Small intestine (tissue), 7 donors: Measurements from ENCODE around the gene ATXN2. TPM values are rescaled to one million over a fixed set of nuclear protein-coding genes. Genes with fewer than 3 reads are reported as not detected.
A peak's percentile ranks its signal among the peaks of the same experiment; 100 is the strongest.
"Not testable (repeated sequence)": the region's sequence is repeated elsewhere in the genome, so short reads cannot be mapped to it uniquely, and the experiment has no call there.

Experiments
- DNase-seq, 2 donors: peaks; one replicate each; pipeline versions ENCODE4 v3.0.0 to v3.0.0-alpha.2; 2013
- FAIRE-seq: peaks from 2 replicates; lab custom pipeline; 2012; peaks lifted over from hg19 to GRCh38; lab: Jason Lieb, UNC
- H3K27ac ChIP-seq, 3 donors: one replicate each; pipeline ENCODE4 v1.5.1; 2013; ENCODE audit warnings: low read length in 2 of 3, mild to moderate bottlenecking in 2 of 3, control low read depth in 1 of 3, inconsistent platforms in 1 of 3, low read depth in 1 of 3, moderate library complexity in 1 of 3
- H3K27me3 ChIP-seq, 3 donors: one replicate each; pipeline ENCODE4 v1.6.1; 2013; ENCODE audit warnings: low read length in 3 of 3, inconsistent platforms in 1 of 3; ENCODE audit not compliant: control insufficient read depth in 3 of 3, insufficient read depth in 3 of 3
- H3K36me3 ChIP-seq, 3 donors: one replicate each; pipeline ENCODE4 v1.6.1; 2013; ENCODE audit warnings: low read length in 3 of 3, inconsistent platforms in 1 of 3, low read depth in 1 of 3, mild to moderate bottlenecking in 1 of 3, moderate library complexity in 1 of 3; ENCODE audit not compliant: control insufficient read depth in 3 of 3, insufficient read depth in 2 of 3
- H3K4me1 ChIP-seq, 3 donors: one replicate each; pipeline ENCODE4 v1.6.1; 2013; ENCODE audit warnings: low read length in 2 of 3, inconsistent platforms in 1 of 3, low read depth in 1 of 3, mild to moderate bottlenecking in 1 of 3, moderate library complexity in 1 of 3; ENCODE audit not compliant: control insufficient read depth in 3 of 3, insufficient read depth in 2 of 3
- H3K4me3 ChIP-seq, 3 donors: one replicate each; pipeline ENCODE4 v1.5.1; 2013; ENCODE audit warnings: low read length in 3 of 3, control low read depth in 1 of 3, inconsistent platforms in 1 of 3, low read depth in 1 of 3, mild to moderate bottlenecking in 1 of 3, moderate library complexity in 1 of 3
- H3K9me3 ChIP-seq, 2 donors: one replicate each; pipeline ENCODE4 v1.6.1; 2013; ENCODE audit warnings: low read depth in 1 of 2, low read length in 1 of 2; ENCODE audit not compliant: control insufficient read depth in 2 of 2, insufficient read depth in 1 of 2
- WGBS, 3 donors: extraction: QIAGEN DNeasy Blood & Tissue Kit; methylation state at CpG; one replicate each; pipeline ENCODE4 v1.1.7; 2013; 5-methylcytosine and 5-hydroxymethylcytosine counted together
- polyA plus RNA-seq, 4 donors: library from polyadenylated mRNA; stranded (reverse) in 3 of 4; unstranded in 1 of 4; fragments of 200-250 nt in 3 of 4; fragments of 120-200 nt in 1 of 4; gene quantifications; one replicate each; pipeline versions ENCODE4 v1.2.1 to v1.2.3, GENCODE V29; 2013
- donor health status: healthy with polysubstance abuse.
- donor health status: control.
- donor health status: control.
- donor health status: Bipolar disorder and iron deficiency.
- donor health status: healthy.

Gene ATXN2
- polyA plus RNA-seq, 4 donors: 8.6 to 41.9 (median 14.7) TPM

DNA sequence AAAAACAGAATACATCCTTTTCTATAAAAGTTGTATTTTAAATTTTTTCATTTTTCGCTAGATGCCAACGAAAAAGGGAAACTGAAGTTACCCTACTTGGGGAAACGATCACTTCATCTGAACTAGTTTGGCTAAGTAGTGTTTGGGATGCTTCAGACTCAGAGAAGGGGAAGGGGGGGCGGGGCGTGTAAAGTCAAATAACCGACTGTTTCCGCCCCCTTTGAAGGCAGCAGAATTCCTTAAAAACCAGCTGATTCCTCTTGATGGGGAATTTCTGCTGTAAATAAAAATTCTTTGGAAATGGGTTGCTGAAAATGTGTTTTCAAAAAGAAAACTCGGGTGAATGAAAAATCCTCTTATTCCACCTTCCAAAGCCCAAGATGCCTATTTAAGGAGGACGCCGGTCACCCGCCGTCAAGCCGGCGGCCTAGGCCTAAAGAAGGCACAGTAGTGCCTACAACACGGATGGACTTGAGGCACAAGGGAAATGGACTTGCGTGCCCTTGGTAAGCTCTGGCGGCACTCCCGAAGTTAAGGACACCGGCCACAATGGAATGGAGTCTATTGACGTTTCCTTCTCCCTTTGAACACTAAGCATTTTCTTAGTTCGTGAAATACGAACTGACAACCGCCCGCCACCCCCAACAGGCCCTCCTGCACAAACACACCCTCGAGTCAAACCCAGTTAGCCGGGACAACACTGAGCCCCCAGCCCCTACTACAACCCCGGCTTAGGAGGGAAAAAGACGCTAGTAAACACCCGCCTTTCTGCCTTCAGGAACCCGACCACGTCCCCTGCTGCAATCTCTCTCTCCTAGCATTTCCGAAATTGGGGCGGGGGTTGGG, 1.9 kb downstream of the ATXN2 start:
- 3 to 6% (median 6%) methylated on average over 30 to 33 of the region's 33 CpGs for WGBS, 3 donors
- peak overlapping the region; percentile 86 to 97 (median 86) for H3K27ac ChIP-seq
- FAIRE-seq (no peak), DNase-seq (peak; percentile 69 to 80)
- H3K36me3 ChIP-seq: no peaks in the 10 kb centered on the region
- no peaks in the 10 kb centered on the region for H3K9me3 ChIP-seq
- no peaks in the 10 kb centered on the region for H3K27me3 ChIP-seq
- H3K4me3 ChIP-seq: peak overlapping the region; percentile 97 to 99 (median 98)
- peaks cover 0 to 4% (median 2%) of the 10 kb centered on the region in 3 donors for H3K4me1 ChIP-seq

DNA sequence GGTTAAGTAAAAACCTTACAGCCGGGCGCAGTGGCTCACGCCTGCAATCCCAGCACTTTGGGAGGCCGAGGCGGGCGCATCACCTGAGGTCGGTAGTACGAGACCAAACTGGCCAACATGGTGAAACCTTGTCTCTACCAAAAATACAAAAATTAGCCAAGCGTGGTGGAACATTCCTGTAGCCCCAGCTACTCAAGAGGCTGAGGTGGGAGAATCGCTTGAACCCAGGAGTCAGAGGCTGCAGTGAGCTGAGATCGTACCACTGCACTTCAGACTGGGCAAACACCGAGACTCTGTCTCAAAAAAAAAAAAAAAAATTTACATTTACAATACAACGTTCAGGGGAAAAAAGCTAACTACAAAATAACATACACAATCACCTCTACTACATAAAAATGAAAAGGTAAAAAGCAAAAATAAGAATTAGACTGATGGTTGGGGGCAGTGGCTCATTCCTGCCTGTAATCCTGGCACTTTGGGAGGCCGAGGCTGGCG, 3.7 kb downstream of the ATXN2 start:
- not testable (repeated sequence) for H3K27me3 ChIP-seq, H3K36me3 ChIP-seq, FAIRE-seq, DNase-seq, H3K4me1 ChIP-seq, H3K4me3 ChIP-seq, H3K9me3 ChIP-seq, H3K27ac ChIP-seq
- 76 to 84% (median 79%) methylated on average over 15 of the region's 15 CpGs for WGBS, 3 donors

DNA sequence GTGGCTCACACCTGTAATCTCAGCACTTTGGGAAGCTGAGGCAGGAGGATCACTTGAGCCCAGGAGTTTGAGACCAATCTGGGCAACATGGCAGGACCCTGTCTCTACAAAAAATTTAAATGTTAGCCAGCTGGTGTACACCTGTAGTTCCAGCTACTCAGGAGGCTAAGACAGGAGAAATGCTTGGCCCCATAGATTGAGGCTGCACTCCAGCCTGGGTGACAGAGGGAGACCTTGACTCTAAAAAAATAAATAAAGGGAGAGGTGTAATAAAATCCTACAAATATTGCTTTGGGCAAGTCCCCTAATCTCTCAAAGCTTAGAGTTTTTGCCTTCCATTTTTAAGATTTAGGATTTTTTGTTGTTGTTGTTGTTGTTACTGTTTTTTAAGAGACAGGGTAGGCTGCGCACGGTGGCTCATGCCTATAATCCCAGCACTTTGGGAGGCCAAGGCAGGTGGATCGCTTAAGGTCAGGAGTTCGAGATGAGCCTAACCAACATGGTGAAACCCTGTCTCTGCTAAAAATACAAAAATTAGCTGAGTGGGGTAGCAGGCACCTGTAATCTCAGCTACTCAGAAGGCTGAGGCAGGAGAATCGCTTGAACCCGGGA, 7.6 kb downstream of the ATXN2 start:
- not testable (repeated sequence) for H3K4me3 ChIP-seq, H3K4me1 ChIP-seq, H3K9me3 ChIP-seq, DNase-seq, H3K27ac ChIP-seq, FAIRE-seq, H3K27me3 ChIP-seq
- H3K36me3 ChIP-seq: peaks cover 0 to 16% (median 0%) of the 10 kb centered on the region in 3 donors
- WGBS, 3 donors: 83 to 92% (median 90%) methylated on average over 6 of the region's 6 CpGs

DNA sequence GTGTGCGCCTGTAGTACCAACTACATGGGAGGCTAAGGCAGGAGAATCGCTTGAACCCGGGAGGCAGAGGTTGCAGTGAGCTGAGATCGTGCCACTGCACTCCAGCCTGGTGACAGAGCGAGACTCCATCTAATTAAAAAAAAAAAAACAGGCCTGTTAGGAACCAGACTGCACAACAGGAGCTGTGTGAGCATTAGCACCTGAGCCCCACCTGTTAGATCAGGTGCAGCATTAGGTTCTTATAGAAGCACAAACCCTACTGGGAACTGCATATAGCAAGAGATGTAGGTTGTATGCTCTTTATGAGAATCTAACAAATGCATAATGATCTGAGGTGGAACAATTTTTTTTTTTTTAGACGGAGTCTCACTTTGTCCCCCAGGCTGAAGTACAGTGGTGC, 8.6 kb downstream of the ATXN2 start:
- Histone ChIP-seq H3K4me1 (peaks cover 0 to 2% (median 0%) of the 10 kb centered on the region in 3 donors), H3K36me3 (peaks cover 0 to 16% (median 0%) of the 10 kb centered on the region in 3 donors), H3K9me3 (no peaks in the 10 kb centered on the region), H3K27me3 (no peaks in the 10 kb centered on the region), H3K4me3 (no peak overlapping the region), H3K27ac (no peak overlapping the region)
- FAIRE-seq: no peak
- DNase-seq: no peak
- WGBS, 3 donors: 78 to 84% (median 83%) methylated on average over 6 of the region's 6 CpGs

DNA sequence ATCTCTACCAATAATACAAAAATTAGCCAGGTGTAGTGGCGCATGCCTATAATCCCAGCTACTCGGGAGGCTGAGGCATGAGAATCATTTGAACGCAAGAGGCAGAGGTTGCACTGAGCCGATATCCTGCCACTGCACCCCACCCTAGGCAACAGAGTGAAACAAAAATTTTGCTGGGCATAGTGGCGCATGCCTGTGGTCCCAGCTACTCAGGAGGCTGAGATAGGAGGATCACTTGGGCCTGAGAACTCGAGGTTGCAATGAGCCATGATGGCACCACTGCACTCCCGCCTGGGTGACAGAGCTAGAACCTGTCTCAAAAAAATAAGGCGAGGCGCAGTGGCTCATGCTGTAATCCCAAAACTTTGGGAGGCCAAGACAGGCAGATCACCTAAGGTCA, 9.5 kb downstream of the ATXN2 start:
- FAIRE-seq (no peak), DNase-seq (no peak)
- H3K9me3 ChIP-seq: no peaks in the 10 kb centered on the region
- no peaks in the 10 kb centered on the region for H3K4me1 ChIP-seq
- no peak overlapping the region for H3K27ac ChIP-seq
- H3K27me3 ChIP-seq: no peaks in the 10 kb centered on the region
- 93 to 96% (median 96%) methylated on average over 9 of the region's 9 CpGs for WGBS, 3 donors
- H3K36me3 ChIP-seq: peaks cover 0 to 20% (median 0%) of the 10 kb centered on the region in 3 donors
- H3K4me3 ChIP-seq: no peak overlapping the region

DNA sequence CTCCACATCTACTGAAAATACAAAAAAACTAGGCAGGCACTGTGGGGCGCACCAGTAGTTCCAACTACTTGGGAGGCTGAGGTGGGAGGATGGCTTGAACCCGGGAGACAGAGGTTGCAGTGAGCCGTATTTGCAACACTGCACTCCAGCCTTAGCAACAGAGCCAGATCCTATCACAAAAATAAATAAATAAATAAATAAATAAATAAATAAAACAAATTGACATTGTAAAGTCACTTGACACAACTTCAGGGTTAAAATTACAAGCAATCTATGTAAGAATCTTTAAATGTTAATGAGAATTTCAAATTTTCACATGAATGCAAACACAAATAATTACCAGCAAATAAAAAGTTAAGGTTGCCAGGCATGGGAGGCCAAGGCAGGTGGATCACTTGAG, 11.1 kb downstream of the ATXN2 start:
- Histone ChIP-seq H3K4me1 (no peaks in the 10 kb centered on the region), H3K9me3 (no peaks in the 10 kb centered on the region), H3K27me3 (no peaks in the 10 kb centered on the region), H3K4me3 (no peak overlapping the region), H3K36me3 (peaks cover 0 to 20% (median 0%) of the 10 kb centered on the region in 3 donors), H3K27ac (no peak overlapping the region)
- FAIRE-seq (no peak), DNase-seq (no peak)
- WGBS, 3 donors: 88 to 96% (median 93%) methylated on average over 3 of the region's 3 CpGs

DNA sequence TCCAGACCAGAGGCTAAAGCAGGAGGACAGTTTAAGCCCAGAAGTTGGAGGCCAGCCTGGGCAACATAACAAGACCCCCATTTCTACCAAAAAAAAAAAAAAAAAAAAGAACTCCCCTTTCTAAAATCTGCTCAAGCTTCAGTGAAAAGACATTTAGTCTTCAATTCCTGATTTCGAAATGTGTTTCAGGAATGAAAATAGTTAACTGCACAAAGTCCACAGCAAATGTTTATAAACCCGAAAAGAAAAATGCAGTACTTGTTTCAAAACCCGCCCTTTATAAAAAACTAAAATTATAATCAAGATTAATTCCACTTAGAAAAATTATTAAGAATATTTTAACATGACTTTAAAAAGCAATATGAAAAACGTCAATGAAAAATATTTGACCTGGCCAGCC, 12.1 kb downstream of the ATXN2 start:
- Histone ChIP-seq H3K4me1 (no peaks in the 10 kb centered on the region), H3K27me3 (no peaks in the 10 kb centered on the region), H3K4me3 (no peak overlapping the region), H3K36me3 (peaks cover 0 to 23% (median 0%) of the 10 kb centered on the region in 3 donors), H3K27ac (no peak overlapping the region), H3K9me3 (no peaks in the 10 kb centered on the region)
- FAIRE-seq: no peak
- WGBS, 3 donors: 49 to 64% (median 53%) methylated on average over 4 of the region's 4 CpGs
- DNase-seq: no peak

DNA sequence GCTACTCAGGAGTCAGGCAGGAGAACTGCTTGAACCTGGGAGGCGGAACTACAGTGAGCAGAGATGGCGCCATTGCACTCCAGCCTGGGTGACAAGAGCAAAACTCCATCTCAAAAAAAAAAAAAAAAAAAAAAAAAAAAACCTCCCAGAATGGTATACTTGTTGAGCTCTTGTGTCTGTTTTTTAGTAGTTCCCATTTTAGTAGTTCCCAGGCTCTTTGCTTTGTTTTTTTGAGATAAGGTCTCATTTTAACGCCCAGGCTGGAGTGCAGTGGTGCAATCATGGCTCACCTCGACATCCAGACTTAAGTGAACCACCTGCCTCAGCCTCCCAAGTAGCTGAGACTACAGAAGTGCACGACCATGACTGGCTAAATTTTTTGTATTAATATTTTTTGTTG, 13.4 kb downstream of the ATXN2 start:
- no peaks in the 10 kb centered on the region for H3K4me1 ChIP-seq
- no peak overlapping the region for H3K4me3 ChIP-seq
- 88 to 91% (median 90%) methylated on average over 5 of the region's 5 CpGs for WGBS, 3 donors
- H3K27ac ChIP-seq: no peak overlapping the region
- no peak for FAIRE-seq
- H3K36me3 ChIP-seq: peaks cover 0 to 30% (median 0%) of the 10 kb centered on the region in 3 donors
- no peaks in the 10 kb centered on the region for H3K9me3 ChIP-seq
- H3K27me3 ChIP-seq: no peaks in the 10 kb centered on the region
- DNase-seq: no peak
